G401 (cell line): ENCODE measurements around the gene LDLRAD2. TPM values are rescaled to one million over a fixed set of nuclear protein-coding genes. Genes with fewer than 3 reads are reported as not detected.

Experiments used
- DNase-seq: peaks from one replicate; pipeline ENCODE4 v3.0.0-alpha.2; 2015; ENCODE audit warnings: low spot score
- in situ Hi-C: cut with HindIII; loops from 2 replicates; pipeline ENCODE4 v1.10.0; 2016; ENCODE audit warnings: low sequenced_read_pairs, mixed read lengths
- total RNA-seq: library from RNA; depleted of rRNA; stranded (reverse); fragments of >200 nt; shearing (Covaris generic); gene quantifications from 2 replicates; pipeline ENCODE4 v1.2.3, GENCODE V29; 2014

LDLRAD2 gene
- total RNA-seq, 1 experiment from 2014 or later, result not detected

- in situ Hi-C loops, result no loop called here
- no peak for DNase-seq
Observed at GRCh38 chr1:21837476-21837875, 25.4 kb downstream of the LDLRAD2 start.

GRCh38 chr1:21838359-21839157 is 26.5 kb downstream of the LDLRAD2 start:
- no peak for DNase-seq
- in situ Hi-C loops, result no loop called here

GRCh38 chr1:21839337-21840037 is 27.4 kb downstream of the LDLRAD2 start:
- no peak for DNase-seq
- in situ Hi-C loops, result no loop called here

- in situ Hi-C loops, result no loop called here
- no peak for DNase-seq
Observed at GRCh38 chr1:21840981-21841380, 28.9 kb downstream of the LDLRAD2 start.

- in situ Hi-C loops, result no loop called here
- DNase-seq, result no peak
Observed at GRCh38 chr1:21841852-21842466, 29.9 kb downstream of the LDLRAD2 start.

- in situ Hi-C loops, result no loop called here
Observed at GRCh38 chr1:21842606-21843162, 30.6 kb downstream of the LDLRAD2 start.

GRCh38 chr1:21843208-21843607 is 31.1 kb downstream of the LDLRAD2 start:
- in situ Hi-C loops, result no loop called here
- DNase-seq, result no peak

More at GRCh38 chr1:21842606-21843162, 30.6 kb downstream of the LDLRAD2 start:
- no peak for DNase-seq

- in situ Hi-C loops, result no loop called here
- no peak for DNase-seq
Observed at GRCh38 chr1:21843996-21844395, 31.9 kb downstream of the LDLRAD2 start.

GRCh38 chr1:21845646-21846641 is 33.9 kb downstream of the LDLRAD2 start:
- no peak for DNase-seq
- in situ Hi-C loops, result no loop called here

GRCh38 chr1:21847223-21848205 is 35.4 kb downstream of the LDLRAD2 start:
- in situ Hi-C loops, result no loop called here

GRCh38 chr1:21848524-21849174 is 36.6 kb downstream of the LDLRAD2 start:
- DNase-seq, result no peak
- in situ Hi-C loops, result no loop called here

More at GRCh38 chr1:21847223-21848205, 35.4 kb downstream of the LDLRAD2 start:
- DNase-seq, result no peak

- in situ Hi-C loops, result no loop called here
Observed at GRCh38 chr1:21849909-21850576, 38.0 kb downstream of the LDLRAD2 start.

GRCh38 chr1:21851430-21852250 is 39.6 kb downstream of the LDLRAD2 start:
- in situ Hi-C loops, result no loop called here
- DNase-seq, result no peak

More at GRCh38 chr1:21849909-21850576, 38.0 kb downstream of the LDLRAD2 start:
- DNase-seq, result no peak

GRCh38 chr1:21852282-21853130 is 40.4 kb downstream of the LDLRAD2 start:
- no peak for DNase-seq
- in situ Hi-C loops, result no loop called here

GRCh38 chr1:21853131-21853427 is 41.0 kb downstream of the LDLRAD2 start:
- in situ Hi-C loops, result no loop called here
- no peak for DNase-seq
